HG03108 (cell line): ENCODE results near the gene DAAM2.

ENCODE experiments used
- ATAC-seq: cut with Tn5 transposase; IDR thresholded peaks from one replicate; pipeline ENCODE4 v1.9.1; 2021; ENCODE audit warnings: moderate library complexity; ENCODE audit not compliant: unreplicated experiment

DAAM2 gene

DNA sequence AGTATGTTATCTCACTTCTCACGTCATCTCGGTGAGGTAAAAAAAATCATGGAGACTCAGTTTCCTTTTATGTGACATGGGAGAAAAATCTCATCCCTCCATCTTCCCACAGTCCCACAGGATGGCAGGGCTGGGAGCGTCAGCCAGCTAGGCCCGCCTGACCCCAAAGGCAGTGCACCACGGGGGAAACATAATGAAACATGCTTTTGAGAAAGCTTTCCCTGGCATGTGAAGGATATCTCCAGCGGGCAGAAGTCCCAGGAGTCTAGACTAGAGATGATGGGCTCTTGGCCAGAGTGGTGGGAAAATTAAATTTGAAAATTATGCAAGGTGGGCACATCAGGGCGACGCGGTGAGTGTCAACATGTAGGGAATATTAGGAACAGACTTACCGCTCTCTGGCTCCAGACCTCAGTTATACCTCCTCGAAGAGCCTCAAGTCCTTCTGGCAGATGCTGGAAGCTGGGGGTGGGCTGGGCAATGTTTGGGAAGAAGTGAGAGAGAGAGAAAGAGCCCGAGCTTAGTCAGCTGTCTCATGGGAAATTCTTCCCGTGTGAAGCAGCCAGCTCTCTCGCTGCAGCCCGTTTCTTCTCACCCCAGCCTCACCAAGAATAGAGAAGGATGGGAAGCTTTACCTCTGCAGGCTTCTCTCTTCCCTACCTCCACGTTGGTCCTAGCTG, 89.8 kb downstream of the DAAM2 start:
- ATAC-seq: no peak

DNA sequence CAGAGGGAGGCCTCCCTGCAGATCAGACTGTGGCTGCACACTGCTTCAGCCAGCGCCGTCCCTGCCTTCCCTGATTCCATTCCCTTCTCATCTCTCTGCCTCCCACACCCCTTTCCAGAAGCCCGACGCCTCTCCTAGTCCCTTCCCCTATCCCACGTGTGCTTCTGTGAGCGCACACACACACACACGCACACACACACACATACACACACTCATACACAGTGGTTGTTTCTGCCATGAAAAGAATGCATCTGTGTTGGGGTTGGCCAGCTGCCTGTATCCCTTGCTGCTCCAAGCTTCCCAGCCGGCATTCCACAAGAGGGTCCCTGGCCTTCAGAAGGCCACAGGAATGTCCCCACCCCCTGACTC, 90.3 kb downstream of the DAAM2 start:
- ATAC-seq: no peak

DNA sequence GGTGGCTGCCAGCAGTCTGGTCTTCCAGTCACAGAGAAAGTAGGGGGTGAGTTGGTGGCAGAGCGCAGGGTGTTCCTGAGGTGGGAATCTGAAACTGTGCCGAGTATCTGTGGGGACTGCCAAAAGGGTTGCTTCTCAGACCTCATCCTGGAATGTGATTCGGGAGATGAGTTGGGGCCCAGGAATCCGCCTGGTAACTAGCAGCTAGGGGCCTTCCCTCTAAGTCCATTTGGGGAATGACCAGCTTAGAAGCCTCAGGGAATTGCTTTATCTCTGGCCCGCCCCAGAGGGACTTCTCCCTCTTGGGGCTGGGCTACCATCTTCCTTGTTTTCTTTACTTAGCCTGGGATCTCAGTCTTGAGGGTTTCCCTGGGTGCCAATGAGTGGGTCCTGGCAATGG, 92.5 kb downstream of the DAAM2 start:
- no peak for ATAC-seq

DNA sequence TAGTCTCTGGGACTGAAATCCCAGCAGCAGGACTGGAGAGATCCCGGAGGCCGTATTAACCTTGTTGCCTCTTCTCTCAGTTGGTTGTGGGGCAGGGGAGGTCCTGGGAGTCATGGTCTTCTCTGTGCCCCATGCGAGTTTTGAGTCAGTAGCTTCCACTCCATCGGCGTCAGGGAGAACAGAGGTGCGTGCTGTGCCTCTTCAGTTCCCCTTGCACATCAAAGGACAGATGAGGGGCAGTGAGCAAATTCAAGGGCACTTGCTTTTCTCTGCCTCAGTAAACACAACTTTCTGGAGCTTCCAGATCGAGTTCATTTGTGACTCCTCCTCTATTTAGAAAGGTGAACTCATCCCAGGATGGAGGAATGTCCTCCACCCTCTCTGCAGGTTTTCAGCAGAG, 93.5 kb downstream of the DAAM2 start:
- no peak for ATAC-seq

DNA sequence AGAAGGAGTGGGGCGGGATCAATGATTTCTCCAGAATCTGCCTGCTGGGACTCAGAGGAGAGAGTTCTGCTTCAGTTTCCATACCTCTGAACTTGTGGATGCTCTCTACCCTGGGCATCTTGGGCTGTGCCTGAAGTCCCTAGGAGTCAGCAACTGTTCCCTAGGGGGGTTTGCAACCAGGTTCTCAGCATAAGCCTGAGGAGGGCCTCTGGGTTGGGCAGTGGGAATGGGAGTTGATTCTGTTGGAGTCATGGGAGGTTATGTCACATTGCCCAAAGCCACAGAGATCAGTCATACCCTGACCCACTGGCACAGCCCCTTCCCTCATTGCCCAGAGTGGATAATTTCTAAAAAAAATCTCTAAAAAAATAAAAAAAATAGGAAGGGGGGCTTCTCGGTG, 94.7 kb downstream of the DAAM2 start:
- no peak for ATAC-seq

DNA sequence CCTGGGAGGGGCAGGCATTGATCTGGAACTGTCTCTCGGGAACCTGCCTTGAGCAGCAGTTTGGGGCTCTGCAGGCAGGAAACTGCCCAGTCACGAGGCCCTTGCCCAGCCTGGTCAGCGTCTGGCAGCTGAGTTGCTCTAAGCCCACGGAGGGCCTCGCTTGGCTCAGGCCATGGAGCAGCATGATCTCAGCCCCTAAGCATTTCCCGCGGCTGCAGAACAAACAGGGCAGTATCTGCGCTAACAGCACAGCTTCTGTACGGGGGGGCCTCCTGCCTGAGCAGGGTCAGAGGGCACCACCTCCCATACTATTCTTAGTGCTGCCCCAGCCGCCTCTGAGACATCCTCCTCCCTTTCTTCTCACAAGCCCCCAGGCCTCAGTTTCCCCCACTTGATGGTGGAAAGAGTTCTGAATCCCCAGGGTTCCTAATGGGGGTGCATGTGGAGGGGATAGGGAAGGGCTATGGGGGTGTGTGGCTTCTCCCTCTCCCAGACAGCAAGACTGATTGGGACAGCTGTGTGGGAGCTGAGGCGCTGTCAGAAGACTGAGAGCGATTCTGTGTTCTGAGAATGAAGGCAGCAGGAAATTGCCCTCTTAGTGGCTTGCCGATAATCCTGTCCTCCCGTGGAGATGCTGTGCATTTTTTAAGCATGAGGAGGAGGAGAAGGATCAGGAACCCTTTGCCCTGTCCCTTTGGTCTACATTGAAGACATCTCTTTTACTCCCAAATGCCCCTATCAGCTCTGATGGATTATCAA, 95.7 kb downstream of the DAAM2 start:
- no peak for ATAC-seq

DNA sequence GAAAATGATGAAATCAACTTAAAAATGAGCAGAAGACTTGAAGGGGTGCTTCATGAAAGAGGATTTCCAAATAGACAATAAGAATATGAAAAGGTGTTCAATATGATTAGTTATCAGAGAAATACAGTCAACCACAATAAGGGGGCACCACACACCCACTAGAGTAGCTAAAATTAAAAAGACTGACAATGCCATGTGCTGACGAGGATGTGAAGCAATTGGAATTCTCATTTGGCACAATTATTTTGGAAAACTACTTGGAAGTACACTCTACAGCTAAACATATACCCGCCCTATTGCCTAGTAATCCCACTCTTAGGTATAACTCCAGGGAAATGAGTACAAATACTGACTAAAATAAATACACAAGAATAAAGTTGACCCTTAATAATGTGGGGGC, 97.1 kb downstream of the DAAM2 start:
- ATAC-seq: no peak

DNA sequence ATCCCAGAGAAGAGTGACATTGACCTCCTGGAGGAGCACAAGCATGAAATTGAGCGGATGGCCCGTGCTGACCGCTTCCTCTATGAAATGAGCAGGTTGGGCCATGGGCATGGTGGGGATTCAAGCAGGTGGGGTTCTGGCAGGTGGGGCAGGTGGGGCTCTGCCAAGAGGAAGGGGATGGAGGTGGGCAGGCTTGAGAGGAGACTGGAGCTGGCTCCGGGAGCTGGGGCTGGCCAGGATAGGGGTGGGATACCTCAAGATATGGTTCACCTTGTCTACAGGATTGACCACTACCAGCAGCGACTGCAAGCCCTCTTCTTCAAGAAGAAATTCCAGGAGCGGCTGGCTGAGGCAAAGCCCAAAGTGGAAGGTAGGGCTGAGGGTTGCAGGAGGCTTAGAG, 99.2 kb downstream of the DAAM2 start:
- no peak for ATAC-seq

DNA sequence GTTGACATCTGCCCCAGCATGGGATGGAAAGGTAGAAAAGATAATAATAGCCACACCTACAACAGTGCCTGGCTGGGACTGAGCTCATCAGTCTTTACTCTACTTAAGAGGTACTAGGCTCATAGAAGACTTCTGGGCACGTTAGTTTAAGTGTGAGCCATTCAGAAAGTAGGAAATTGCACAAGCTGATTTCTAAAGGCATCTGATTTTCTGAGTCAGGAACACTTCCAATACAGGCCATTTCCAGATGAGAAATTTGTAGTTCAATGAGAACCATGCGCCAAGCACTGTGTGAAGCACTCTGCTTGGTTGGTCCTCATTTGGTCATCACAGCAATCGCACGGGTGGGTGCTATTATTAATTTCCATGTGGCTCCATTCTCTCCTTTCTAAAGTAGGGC, 99.8 kb downstream of the DAAM2 start:
- no peak for ATAC-seq

DNA sequence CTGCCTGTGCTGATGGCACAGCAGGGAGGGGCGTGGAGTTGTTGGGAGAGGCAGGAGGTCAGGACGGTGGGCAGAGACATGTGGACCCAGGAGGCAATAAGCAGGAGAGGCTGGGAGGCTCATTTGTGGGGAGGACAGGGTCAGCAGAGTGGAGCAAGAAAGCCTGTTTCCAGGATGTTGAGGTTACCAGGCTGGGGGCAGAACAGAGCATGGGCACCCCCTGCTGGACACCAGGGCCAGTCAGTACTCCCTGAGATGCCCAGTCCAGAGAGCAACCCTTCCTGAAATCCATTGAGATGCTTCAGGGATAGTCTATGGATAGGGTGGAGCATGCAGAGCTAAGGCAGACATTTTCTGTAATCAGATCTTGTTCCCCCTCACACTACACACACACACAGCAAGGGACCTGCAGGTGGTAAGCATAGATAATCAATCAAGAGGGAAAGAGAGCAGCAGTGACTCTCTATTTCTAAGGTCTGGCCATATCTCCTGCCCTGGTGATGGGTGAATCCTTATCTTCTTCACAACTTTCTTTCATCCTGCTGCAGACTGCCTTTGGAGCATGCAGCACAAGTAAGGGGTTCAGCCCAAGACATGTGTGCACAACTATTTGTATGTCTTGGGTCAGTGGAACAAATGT, 100.4 kb downstream of the DAAM2 start:
- no peak for ATAC-seq

DNA sequence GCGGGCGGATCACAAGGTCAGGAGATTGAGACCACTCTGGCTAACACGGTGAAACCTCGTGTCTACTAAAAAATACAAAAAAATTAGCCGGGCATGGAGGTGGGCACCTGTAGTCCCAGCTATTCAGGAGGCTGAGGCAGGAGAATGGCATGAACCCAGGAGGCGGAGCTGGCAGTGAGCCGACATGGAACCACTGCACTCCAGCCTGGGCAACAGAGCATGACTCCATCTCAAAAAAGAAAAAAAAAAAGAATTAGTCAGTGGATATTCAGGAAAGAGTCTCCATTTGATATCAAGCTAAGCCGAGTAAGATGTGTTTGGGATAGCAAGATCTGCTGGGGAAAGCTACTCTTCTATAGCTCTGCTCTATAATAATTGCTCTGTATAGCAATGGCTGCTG, 101.1 kb downstream of the DAAM2 start:
- ATAC-seq: no peak

DNA sequence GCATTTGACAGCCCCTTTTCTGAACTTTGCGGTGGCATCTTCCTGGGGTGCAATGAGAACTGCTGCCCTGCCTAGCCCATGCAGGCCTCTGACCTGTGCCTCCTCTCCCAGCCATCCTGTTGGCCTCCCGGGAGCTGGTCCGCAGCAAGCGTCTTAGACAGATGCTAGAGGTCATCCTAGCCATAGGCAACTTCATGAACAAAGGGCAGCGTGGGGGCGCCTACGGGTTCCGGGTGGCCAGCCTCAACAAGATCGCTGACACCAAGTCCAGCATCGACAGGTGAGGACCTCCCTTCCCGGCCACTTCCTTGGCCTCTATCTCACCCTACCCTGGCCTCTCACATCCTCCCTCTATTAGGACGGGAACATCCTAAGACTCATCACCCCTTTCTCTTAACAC, 104.5 kb downstream of the DAAM2 start:
- ATAC-seq: no peak

DNA sequence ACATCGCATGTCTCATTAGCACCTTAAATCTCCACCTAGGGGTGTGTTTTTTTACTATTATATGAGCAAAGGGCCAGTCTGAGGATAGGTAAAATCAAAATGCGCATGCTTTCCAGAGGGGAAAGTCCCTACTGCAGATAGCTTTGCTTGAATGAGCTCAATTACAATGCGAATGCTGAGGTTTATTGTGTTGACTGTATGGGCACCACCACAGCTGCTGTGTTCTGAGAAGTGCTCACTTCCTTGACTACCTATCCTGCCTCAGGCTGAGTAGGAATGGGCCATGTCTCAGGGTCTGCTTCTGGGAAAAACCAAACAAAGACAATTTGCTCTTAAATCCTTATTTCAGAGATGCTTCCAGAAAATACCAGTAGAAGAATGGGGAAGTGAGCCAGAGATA, 105.5 kb downstream of the DAAM2 start:
- ATAC-seq: no peak

DNA sequence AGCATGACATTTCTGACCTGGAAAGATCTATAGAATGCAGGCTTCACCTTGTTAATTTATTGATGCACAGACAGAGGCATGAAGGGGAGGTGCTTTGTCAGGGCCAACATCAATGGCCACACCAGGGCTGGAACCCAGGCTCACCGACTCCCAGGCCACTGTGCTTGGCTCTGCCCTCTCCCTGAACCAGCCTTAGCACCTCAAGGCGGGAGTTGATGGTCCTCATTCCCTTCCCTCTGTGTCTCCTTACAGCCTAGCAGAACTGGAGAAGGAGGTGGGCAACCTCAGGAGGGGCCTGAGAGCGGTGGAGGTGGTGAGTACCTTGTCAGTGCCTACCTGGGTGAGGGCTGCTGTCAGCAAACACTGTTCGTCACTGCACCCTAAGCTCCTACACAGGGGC, 106.4 kb downstream of the DAAM2 start:
- no peak for ATAC-seq

DNA sequence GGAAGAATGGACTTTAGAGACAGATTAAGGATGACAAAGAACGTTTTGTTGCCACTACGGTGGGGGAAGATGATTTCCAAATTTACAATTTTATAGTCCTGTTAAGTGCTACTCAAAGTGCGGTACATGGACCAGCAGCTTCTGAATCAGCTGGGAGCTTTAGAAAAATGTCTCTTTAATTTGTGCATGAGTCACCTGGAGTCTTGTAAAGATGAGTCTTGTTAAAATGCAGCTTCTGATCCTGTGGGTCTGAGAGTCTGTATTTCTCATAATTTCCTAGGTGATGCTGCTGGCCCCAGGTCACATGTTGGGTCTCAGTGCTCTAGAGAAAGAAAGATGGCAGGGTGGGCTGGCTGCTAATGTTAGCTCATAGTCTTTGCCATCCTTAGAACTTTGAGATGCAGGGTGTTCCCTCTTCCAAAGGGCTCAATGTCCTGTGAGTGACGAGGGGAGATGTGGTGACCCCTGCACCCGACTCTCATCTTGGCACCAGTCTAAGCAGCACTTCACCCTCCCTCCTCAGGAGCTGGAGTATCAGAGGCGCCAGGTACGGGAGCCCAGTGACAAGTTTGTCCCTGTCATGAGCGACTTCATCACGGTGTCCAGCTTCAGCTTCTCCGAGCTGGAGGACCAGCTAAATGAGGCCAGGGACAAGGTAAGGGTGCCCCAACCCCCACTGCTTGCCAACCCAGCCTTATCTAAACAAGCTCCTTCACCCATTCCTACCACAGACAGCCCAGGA, 107.5 kb downstream of the DAAM2 start:
- no peak for ATAC-seq

DNA sequence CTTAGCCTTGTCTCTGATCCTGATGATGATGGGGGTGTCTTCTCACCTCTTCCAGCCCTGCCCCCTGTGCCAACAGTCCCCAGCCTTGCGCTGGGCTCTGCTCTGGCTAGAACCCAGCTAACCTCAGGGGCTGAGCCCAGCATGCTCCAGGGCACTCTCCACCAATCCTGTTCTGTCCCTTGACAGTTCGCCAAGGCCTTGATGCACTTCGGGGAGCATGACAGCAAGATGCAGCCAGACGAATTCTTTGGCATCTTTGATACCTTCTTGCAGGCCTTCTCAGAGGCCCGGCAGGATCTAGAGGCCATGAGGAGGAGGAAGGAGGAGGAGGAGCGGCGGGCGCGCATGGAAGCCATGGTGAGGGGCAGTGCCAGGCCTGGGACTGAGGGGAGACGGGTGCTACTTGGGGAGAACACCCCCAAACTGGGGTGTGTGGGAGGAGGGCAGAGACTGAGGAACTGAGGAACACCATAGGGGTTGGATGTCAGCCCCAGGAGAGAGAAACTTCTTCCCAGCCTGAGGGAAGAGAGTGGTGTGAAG, 109.0 kb downstream of the DAAM2 start:
- ATAC-seq: no peak

DNA sequence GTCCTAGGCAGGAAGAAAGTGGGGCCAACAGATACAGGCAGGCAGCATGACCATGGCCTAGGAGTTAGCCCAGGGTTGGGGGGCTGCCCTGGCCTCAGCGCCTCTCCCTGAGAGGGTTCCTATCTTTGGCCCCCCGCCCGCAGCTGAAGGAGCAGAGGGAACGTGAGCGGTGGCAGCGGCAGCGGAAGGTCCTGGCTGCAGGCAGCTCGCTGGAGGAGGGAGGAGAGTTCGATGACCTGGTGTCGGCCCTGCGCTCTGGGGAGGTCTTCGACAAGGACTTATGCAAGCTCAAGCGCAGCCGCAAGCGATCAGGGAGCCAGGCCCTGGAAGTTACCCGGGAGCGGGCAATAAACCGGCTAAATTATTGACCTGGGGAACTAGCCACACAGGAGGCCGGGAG, 109.5 kb downstream of the DAAM2 start:
- no peak for ATAC-seq

DNA sequence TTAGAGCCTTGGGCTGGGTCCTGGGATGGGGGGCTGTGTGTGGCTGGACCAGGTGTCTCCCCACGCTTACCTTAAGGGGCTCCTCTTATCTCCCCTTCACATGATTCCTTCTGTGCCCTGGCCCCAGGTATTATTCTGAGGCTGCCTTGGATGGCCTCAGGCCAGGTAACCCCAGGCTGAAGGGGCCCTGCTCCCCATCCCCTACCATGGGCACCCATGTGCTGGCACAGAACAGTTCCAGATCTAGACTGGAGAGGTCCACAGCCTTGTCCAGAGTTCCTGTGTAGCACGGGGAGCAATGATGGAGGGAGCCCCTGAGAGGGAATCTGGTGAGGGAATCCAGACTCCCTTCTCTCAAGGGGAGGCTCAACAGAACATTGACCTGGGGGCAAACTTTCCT, 110.0 kb downstream of the DAAM2 start:
- ATAC-seq: no peak

DNA sequence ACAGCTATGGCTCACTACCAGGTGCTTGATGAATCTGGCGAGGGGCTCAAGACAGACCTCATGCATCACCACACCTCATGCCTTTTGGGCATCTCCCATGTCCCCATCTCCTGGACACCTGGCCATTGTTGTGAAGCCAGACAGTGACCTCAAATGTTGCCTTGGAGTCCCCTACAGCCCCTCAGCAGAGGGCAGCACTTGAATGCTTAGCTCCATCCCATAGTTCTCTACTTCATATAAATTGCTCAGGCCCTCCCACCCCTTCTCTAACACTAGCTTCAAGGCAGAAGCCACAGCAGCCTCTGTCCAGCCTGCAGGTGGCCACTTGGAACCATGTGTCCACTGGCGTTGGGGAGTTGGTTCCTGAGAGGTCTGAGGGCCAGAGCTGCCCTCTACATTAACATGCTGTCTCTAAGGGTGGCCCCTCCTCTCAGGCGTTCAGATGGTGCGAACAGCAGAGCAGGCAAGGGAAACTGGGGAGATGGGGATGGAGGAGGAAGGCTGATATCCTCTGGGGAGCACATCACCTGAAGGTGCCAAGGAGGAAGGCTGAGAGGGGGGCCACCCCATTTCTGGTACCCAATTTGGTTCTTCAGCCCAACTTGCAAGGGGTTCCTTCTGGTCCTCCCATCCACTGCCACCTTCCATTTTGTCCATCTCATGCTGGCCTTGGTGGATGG, 110.8 kb downstream of the DAAM2 start:
- ATAC-seq: no peak

DNA sequence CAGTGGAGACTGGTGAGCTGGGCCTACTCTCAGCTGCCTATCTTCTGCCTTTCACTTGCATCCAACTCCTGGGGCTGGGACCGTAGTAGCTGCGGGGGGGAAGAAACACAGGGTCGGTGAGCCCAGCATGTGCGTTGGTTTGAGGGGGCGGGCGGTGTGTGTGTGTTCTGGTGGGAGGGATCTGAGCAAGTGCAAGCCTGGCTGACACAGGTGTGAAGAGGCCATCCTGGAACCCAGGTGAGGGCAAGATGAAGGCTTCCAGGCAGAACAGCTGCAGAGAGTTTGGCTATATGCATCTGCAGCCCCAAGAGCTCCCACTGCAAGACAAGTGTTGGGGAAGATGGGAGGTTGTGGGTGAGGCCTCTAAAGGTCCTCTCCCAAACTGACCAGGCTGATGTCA, 111.5 kb downstream of the DAAM2 start:
- no peak for ATAC-seq
